GM12892 (cell line): ENCODE measurements around the gene CTBS.

Experiments
- POLR2A ChIP-seq: IDR thresholded peaks from 2 replicates; pipeline ENCODE4 v1.6.1; 2011; ENCODE audit warnings: low read depth, low read length, control low read depth
- POLR2AphosphoS5 ChIP-seq: IDR thresholded peaks from 2 replicates; pipeline ENCODE4 v1.6.1; 2011; ENCODE audit warnings: low read depth, low read length, control low read depth

- TF ChIP-seq POLR2A (no peak), POLR2AphosphoS5 (no peak)
Observed at GRCh38 chr1:84550826-84551225, 23.4 kb downstream of the CTBS start.
